Thoracic aorta (tissue), 2 donors: ENCODE results near the gene NDRG3. TPM values are rescaled to one million over a fixed set of nuclear protein-coding genes. Genes with fewer than 3 reads are reported as not detected.

Source experiments
- ATAC-seq: fragments of 150-250 bp; one replicate; pipeline ENCODE4 v1.8.0; 2017; ENCODE audit warnings: low read depth; ENCODE audit not compliant: insufficient number of reproducible peaks, low FRiP score
- DNase-seq: peaks from one replicate; pipeline ENCODE4 v3.0.0-alpha.2; 2020; ENCODE audit warnings: low spot score
- H3K27ac ChIP-seq, 2 donors: fragments of 200-600 bp; sonication (generic); 1 replicate in 1 of 2; 2 replicates in 1 of 2; pipeline ENCODE4 v1.5.1; 2016; ENCODE audit warnings: mild to moderate bottlenecking in 2 of 2, moderate library complexity in 2 of 2
- H3K27me3 ChIP-seq: fragments of 200-600 bp; sonication (generic); replicated peaks from 2 replicates; pipeline ENCODE4 v1.6.0; 2016; ENCODE audit warnings: mild to moderate bottlenecking; ENCODE audit not compliant: insufficient read depth
- H3K36me3 ChIP-seq: fragments of 200-600 bp; sonication (generic); one replicate; pipeline ENCODE4 v1.5.1; 2016
- H3K4me1 ChIP-seq, 2 donors: fragments of 200-600 bp; sonication (generic); 1 replicate in 1 of 2; 2 replicates in 1 of 2; pipeline versions ENCODE4 v1.5.1 to v1.6.0; 2016; ENCODE audit warnings: low read depth in 2 of 2, mild to moderate bottlenecking in 1 of 2; ENCODE audit not compliant: control insufficient read depth in 1 of 2
- H3K4me3 ChIP-seq: fragments of 200-600 bp; sonication (generic); 2 replicates; pipeline ENCODE4 v1.5.1; 2016; ENCODE audit warnings: mild to moderate bottlenecking
- H3K9me3 ChIP-seq: fragments of 200-600 bp; sonication (generic); 2 replicates; pipeline ENCODE4 v1.5.1; 2016
- CTCF ChIP-seq: fragments of 200-600 bp; sonication (generic); IDR thresholded peaks from one replicate; pipeline ENCODE4 v1.5.1; 2019; ENCODE audit warnings: antibody characterized with exemption
- total RNA-seq, 2 donors: library from RNA; depleted of rRNA; stranded (reverse); fragments of >200 nt; gene quantifications; one replicate each; pipeline versions ENCODE4 v1.1.0 to v1.2.3, GENCODE V29; 2016

NDRG3 gene
- total RNA-seq, 2 donors from 2014 or later = 50.9 to 57.7 TPM

DNA sequence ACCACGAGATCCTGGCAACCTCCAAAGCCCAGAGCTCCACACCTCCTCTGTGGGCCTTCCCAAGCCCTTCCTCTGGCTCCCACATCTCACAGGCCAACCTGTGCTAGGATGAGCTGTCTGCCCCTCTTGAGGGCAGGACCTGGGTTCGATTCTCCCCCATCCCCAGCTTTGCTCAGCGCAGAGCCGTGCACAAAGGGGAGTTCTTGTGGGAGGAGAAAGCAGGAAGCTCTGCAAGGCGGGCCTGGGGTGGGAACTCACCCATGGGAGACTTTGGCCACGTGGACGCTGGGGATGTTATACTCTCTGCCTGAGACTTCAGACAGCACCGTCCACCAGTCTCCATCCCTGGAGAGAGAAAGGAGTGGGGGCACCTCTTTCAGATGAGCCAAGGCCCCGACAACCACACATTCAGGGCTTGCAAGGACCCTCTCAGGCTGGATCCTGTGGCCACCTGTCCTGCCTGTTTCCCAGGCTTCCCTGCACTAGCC, 112.6 kb downstream of the NDRG3 start:
- no peak for TF ChIP-seq CTCF
- ATAC-seq (no peak), DNase-seq (no peak)
- H3K27ac ChIP-seq = no peak overlapping the region
- H3K4me1 ChIP-seq = no peaks in the 10 kb centered on the region
- no peaks in the 10 kb centered on the region for H3K36me3 ChIP-seq
- H3K4me3 ChIP-seq = no peak overlapping the region
- no peaks in the 10 kb centered on the region for H3K9me3 ChIP-seq
- no peaks in the 10 kb centered on the region for H3K27me3 ChIP-seq

GRCh38 chr20:36632487-36633284, 113.2 kb downstream of the NDRG3 start:
- no peak for TF ChIP-seq CTCF
- Histone ChIP-seq H3K9me3 (no peaks in the 10 kb centered on the region), H3K36me3 (no peaks in the 10 kb centered on the region), H3K27me3 (no peaks in the 10 kb centered on the region), H3K4me1 (no peaks in the 10 kb centered on the region), H3K27ac (no peak overlapping the region), H3K4me3 (no peak overlapping the region)
- DNase-seq (no peak), ATAC-seq (no peak)

DNA sequence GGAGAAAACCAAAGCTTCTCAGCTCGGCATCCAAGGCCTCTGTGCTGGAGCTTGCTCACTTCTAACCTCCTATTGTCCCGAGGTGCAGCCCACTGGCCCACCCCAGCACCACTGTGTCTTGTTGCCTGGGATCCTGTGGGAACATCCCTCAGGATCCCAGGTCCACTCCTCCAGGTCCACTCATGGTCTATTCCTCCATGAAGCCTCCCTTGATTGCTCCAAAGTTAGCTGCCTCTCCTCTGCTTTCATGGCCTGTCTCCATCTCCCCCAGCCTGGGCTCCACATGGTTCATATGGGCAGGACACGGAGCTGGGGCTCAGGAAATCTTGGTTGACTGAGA, 113.8 kb downstream of the NDRG3 start:
- no peak for TF ChIP-seq CTCF
- H3K4me3 ChIP-seq = no peak overlapping the region

DNA sequence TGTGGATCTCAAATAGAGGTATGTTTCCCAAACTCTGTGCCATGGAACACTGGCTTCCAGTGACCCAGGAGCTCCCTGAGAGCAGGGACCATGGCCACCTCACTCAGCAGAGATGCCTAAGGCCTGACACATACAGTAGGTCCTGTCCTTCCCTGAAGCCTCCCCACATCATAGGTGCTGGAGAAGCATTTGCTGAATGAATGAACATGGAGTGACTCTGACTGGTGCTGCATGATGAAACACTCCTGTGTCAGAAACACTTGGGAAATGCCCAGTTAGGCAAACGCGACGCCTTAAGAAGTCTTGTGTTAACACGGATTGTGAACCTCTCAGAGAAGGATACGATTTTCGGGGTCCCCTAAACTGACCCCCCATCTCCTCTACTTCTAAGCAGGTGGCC, 114.2 kb downstream of the NDRG3 start:
- Histone ChIP-seq H3K9me3 (no peaks in the 10 kb centered on the region), H3K36me3 (no peaks in the 10 kb centered on the region), H3K4me1 (no peaks in the 10 kb centered on the region), H3K27ac (no peak overlapping the region), H3K4me3 (no peak overlapping the region), H3K27me3 (no peaks in the 10 kb centered on the region)
- ATAC-seq (no peak), DNase-seq (no peak)
- TF ChIP-seq CTCF = no peak

More for the DNA sequence above, 113.8 kb downstream of the NDRG3 start:
- no peak for DNase-seq
- no peaks in the 10 kb centered on the region for H3K9me3 ChIP-seq
- no peaks in the 10 kb centered on the region for H3K27me3 ChIP-seq
- H3K4me1 ChIP-seq = no peaks in the 10 kb centered on the region
- ATAC-seq = no peak
- no peaks in the 10 kb centered on the region for H3K36me3 ChIP-seq
- H3K27ac ChIP-seq = no peak overlapping the region

- no peak for ATAC-seq
- TF ChIP-seq CTCF = no peak
- no peaks in the 10 kb centered on the region for H3K9me3 ChIP-seq
- no peak overlapping the region for H3K4me3 ChIP-seq
- no peaks in the 10 kb centered on the region for H3K27me3 ChIP-seq
- no peaks in the 10 kb centered on the region for H3K4me1 ChIP-seq
- no peak for DNase-seq
- H3K36me3 ChIP-seq = no peaks in the 10 kb centered on the region
- no peak overlapping the region for H3K27ac ChIP-seq
These were observed 115.9 kb downstream of the NDRG3 start for GRCh38 chr20:36629719-36630681.
